Nephron progenitor cell (in vitro differentiated cells): Measurements from ENCODE around the gene ARPC1B.
"Not testable (repeated sequence)": the region's sequence is repeated elsewhere in the genome, so short reads cannot be mapped to it uniquely, and the experiment has no call there.

ENCODE experiments used
- DNase-seq: peaks from one replicate; pipeline ENCODE4 v3.0.0; 2021
- H3K27ac Mint-ChIP-seq: 2 replicates; pipeline ENCODE4 v1.8.0; 2021; ENCODE audit warnings: mild to moderate bottlenecking, moderate library complexity, mixed read lengths
- H3K27me3 Mint-ChIP-seq: 2 replicates; pipeline ENCODE4 v1.8.0; 2021; ENCODE audit warnings: mild to moderate bottlenecking, low read depth, mixed read lengths; ENCODE audit not compliant: poor library complexity
- H3K36me3 Mint-ChIP-seq: 2 replicates; pipeline ENCODE4 v1.8.0; 2021; ENCODE audit warnings: low read depth, mixed read lengths
- H3K4me1 Mint-ChIP-seq: 2 replicates; pipeline ENCODE4 v1.8.0; 2021; ENCODE audit warnings: mixed read lengths
- H3K4me3 Mint-ChIP-seq: 2 replicates; pipeline ENCODE4 v1.8.0; 2021; ENCODE audit warnings: mild to moderate bottlenecking, moderate library complexity, mixed read lengths
- H3K9me3 Mint-ChIP-seq: 2 replicates; pipeline ENCODE4 v1.8.0; 2021; ENCODE audit warnings: mild to moderate bottlenecking, moderate library complexity, mixed read lengths
- TF ChIP-seq, protein P1 (sequence below): fragments of 200-600 bp; sonication (generic); IDR thresholded peaks from 2 replicates; pipeline ENCODE4 v1.5.0; 2021; ENCODE audit warnings: antibody characterized with exemption

The ARPC1B gene

GRCh38 chr7:99384523-99384922 lies 10.0 kb downstream of the ARPC1B start:
- Mint-ChIP-seq H3K4me3 (no peak overlapping the region), H3K27ac (no peak overlapping the region), H3K27me3 (peaks cover 9% of the 10 kb centered on the region), H3K4me1 (peaks cover 20% of the 10 kb centered on the region), H3K36me3 (peaks cover 18% of the 10 kb centered on the region), H3K9me3 (no peaks in the 10 kb centered on the region)
- DNase-seq = no peak
- TF ChIP-seq, protein P1, sequence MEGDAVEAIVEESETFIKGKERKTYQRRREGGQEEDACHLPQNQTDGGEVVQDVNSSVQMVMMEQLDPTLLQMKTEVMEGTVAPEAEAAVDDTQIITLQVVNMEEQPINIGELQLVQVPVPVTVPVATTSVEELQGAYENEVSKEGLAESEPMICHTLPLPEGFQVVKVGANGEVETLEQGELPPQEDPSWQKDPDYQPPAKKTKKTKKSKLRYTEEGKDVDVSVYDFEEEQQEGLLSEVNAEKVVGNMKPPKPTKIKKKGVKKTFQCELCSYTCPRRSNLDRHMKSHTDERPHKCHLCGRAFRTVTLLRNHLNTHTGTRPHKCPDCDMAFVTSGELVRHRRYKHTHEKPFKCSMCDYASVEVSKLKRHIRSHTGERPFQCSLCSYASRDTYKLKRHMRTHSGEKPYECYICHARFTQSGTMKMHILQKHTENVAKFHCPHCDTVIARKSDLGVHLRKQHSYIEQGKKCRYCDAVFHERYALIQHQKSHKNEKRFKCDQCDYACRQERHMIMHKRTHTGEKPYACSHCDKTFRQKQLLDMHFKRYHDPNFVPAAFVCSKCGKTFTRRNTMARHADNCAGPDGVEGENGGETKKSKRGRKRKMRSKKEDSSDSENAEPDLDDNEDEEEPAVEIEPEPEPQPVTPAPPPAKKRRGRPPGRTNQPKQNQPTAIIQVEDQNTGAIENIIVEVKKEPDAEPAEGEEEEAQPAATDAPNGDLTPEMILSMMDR = no peak

GRCh38 chr7:99385564-99385963 lies 11.0 kb downstream of the ARPC1B start:
- Mint-ChIP-seq H3K27me3 (peaks cover 9% of the 10 kb centered on the region), H3K4me3 (no peak overlapping the region), H3K9me3 (no peaks in the 10 kb centered on the region), H3K27ac (no peak overlapping the region), H3K36me3 (peaks cover 18% of the 10 kb centered on the region), H3K4me1 (peaks cover 9% of the 10 kb centered on the region)
- TF ChIP-seq, protein P1 = no peak
- DNase-seq = no peak

DNA sequence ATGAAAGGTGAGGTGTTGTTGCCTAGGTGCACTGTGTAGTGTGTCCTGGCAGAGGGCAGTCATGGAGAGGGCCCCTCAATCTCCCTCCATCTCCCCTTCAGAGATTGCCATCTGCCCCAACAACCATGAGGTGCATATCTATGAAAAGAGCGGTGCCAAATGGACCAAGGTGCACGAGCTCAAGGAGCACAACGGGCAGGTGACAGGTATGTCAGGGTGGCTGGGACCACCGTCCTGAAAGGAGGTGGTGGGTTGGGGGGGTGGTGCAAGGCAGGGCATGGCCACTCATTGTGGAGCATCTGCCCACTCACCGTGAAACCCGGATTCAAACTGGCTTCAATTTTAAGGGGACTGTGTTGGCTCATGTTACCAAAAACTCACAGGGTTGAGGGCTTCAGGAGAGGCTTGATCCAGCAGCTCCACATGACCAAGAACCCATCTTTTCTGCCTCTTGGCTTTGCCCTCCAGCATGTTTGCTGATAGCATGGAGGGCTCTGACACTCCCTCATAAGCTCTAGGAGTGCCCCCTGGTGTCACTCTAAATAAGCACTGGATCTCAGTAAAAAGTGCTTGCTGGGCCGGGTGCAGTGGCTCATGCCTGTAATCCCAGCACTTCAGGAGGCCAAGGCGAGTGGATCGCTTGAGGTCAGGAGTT lies 12.2 kb downstream of the ARPC1B start:
- Mint-ChIP-seq H3K4me3 (no peak overlapping the region), H3K36me3 (peaks cover 26% of the 10 kb centered on the region), H3K27ac (no peak overlapping the region), H3K9me3 (no peaks in the 10 kb centered on the region), H3K27me3 (peaks cover 5% of the 10 kb centered on the region), H3K4me1 (no peaks in the 10 kb centered on the region)
- TF ChIP-seq, protein P1 = no peak
- DNase-seq = no peak

GRCh38 chr7:99387239-99387635 lies 12.7 kb downstream of the ARPC1B start:
- H3K27me3 Mint-ChIP-seq, H3K4me1 Mint-ChIP-seq, H3K9me3 Mint-ChIP-seq, H3K4me3 Mint-ChIP-seq, H3K27ac Mint-ChIP-seq, DNase-seq: not testable (repeated sequence)
- H3K36me3 Mint-ChIP-seq = peaks cover 26% of the 10 kb centered on the region

- Mint-ChIP-seq H3K4me3 (no peak overlapping the region), H3K4me1 (no peaks in the 10 kb centered on the region), H3K36me3 (peaks cover 26% of the 10 kb centered on the region), H3K27ac (no peak overlapping the region), H3K27me3 (peaks cover 5% of the 10 kb centered on the region), H3K9me3 (no peaks in the 10 kb centered on the region)
- TF ChIP-seq, protein P1 = no peak
- no peak for DNase-seq
These were observed 13.4 kb downstream of the ARPC1B start for GRCh38 chr7:99387912-99388311.

DNA sequence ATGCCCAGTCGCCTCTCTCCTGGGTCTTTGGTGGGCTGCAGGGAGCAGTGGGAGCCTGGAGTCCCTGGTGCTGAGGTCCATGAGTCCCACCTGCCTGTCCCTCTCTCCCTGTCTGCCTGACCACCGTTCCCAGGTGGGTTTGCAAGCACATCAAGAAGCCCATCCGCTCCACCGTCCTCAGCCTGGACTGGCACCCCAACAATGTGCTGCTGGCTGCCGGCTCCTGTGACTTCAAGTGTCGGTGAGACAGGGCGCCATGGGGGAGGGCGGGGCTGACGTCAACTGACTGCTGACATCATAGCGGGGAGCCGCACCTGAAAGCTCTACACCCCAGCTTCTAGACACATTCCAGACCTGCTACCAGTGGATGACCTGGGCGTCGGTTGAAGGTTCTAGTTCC lies 15.2 kb downstream of the ARPC1B start:
- H3K36me3 Mint-ChIP-seq = peaks cover 26% of the 10 kb centered on the region
- TF ChIP-seq, protein P1 = no peak
- no peak for DNase-seq
- no peak overlapping the region for H3K27ac Mint-ChIP-seq
- no peak overlapping the region for H3K4me3 Mint-ChIP-seq
- H3K9me3 Mint-ChIP-seq = no peaks in the 10 kb centered on the region
- H3K27me3 Mint-ChIP-seq = no peaks in the 10 kb centered on the region
- peaks cover 17% of the 10 kb centered on the region for H3K4me1 Mint-ChIP-seq
